Pancreas (tissue), 10 donors: ENCODE measurements around the gene AOPEP. TPM values are rescaled to one million over a fixed set of nuclear protein-coding genes. Genes with fewer than 3 reads are reported as not detected.
A peak's percentile ranks its signal among the peaks of the same experiment; 100 is the strongest.

Experiments used
- ATAC-seq, 4 donors: fragments of 200-7000 bp; cut with Tn5 transposase; one replicate each; pipeline versions ENCODE4 v1.8.0 to v1.9.1; 2020; ENCODE audit warnings: mild to moderate bottlenecking in 4 of 4, moderate library complexity in 4 of 4
- DNase-seq, 6 donors: peaks; one replicate each; pipeline ENCODE4 v3.0.0-alpha.2; 2020
- FAIRE-seq: peaks from 2 replicates; lab custom pipeline; 2012; peaks lifted over from hg19 to GRCh38; lab: Jason Lieb, UNC
- H3K27ac ChIP-seq, 4 donors: fragments of 200-600 bp; sonication (generic); 1 replicate in 3 of 4; 2 replicates in 1 of 4; pipeline versions ENCODE4 v1.5.0 to v1.8.0; 2020
- H3K27me3 ChIP-seq, 4 donors: fragments of 200-600 bp; one replicate each; pipeline ENCODE4 v1.8.0; 2021
- H3K36me3 ChIP-seq, 3 donors: fragments of 200-600 bp; sonication (generic) in 1 of 3; one replicate each; pipeline versions ENCODE4 v1.5.0 to v1.8.0; 2020 to 2021
- H3K4me1 ChIP-seq, 3 donors: fragments of 200-600 bp; one replicate each; pipeline ENCODE4 v1.8.0; 2021
- H3K4me3 ChIP-seq, 4 donors: fragments of 200-600 bp; sonication (generic) in 2 of 4; one replicate each; pipeline versions ENCODE4 v1.5.0 to v1.8.0; 2020 to 2021
- H3K9me3 ChIP-seq, 4 donors: fragments of 200-600 bp; one replicate each; pipeline ENCODE4 v1.8.0; 2021
- WGBS, 2 donors: extraction: QIAGEN DNeasy Blood & Tissue Kit; methylation state at CpG; one replicate each; pipeline ENCODE4 v1.1.7; 2013; 5-methylcytosine and 5-hydroxymethylcytosine counted together
- intact Hi-C, 3 donors: fragments of 100-400 bp; cut with DNase I; formaldehyde crosslinking; loops; one replicate each; pipeline versions ENCODE4 v1.11.1 to v1.14.2; 2022
- polyA plus RNA-seq, 2 donors: library from polyadenylated mRNA; stranded (reverse); fragments of 200-250 nt; gene quantifications; one replicate each; pipeline ENCODE4 v1.2.3, GENCODE V29; 2013
- total RNA-seq, 6 donors: library from RNA; stranded (reverse); fragmentation: NEBNext Ultra II Directional in 4 of 6; extraction: Animal tissue kit (Norgen Biotek cat#: 25700) in 4 of 6; gene quantifications; one replicate each; pipeline versions ENCODE4 v1.2.1 to v1.2.4, GENCODE V29; 2021 to 2023
- TF ChIP-seq, protein P1 (sequence below), 4 donors: fragments of 200-600 bp; sonication (generic) in 3 of 4; IDR thresholded peaks; one replicate each; pipeline versions ENCODE4 v1.5.0 to v1.8.0; 2021; ENCODE audit warnings: antibody characterized with exemption in 4 of 4
- donor health status: healthy with polysubstance abuse.
- donor health status: DM: no; HTN: no; CAD: no; lungs with moderate emphysema.
- donor health status: DM: no; HTN: no; CAD: no.
- donor health status: control.
- donor health status: control.
- donor health status: Bipolar disorder and iron deficiency.
- donor health status: DM: yes; HTN: yes; CAD: no.
- donor health status: DM: no; HTN: no; CAD: no.
- donor health status: DM: no; HTN: no; CAD: no.
- donor health status: DM: yes; HTN: yes; CAD: no.

Gene AOPEP
- total and polyA plus RNA-seq, 8 donors = 50.5 to 140 (median 76.7) TPM

DNA sequence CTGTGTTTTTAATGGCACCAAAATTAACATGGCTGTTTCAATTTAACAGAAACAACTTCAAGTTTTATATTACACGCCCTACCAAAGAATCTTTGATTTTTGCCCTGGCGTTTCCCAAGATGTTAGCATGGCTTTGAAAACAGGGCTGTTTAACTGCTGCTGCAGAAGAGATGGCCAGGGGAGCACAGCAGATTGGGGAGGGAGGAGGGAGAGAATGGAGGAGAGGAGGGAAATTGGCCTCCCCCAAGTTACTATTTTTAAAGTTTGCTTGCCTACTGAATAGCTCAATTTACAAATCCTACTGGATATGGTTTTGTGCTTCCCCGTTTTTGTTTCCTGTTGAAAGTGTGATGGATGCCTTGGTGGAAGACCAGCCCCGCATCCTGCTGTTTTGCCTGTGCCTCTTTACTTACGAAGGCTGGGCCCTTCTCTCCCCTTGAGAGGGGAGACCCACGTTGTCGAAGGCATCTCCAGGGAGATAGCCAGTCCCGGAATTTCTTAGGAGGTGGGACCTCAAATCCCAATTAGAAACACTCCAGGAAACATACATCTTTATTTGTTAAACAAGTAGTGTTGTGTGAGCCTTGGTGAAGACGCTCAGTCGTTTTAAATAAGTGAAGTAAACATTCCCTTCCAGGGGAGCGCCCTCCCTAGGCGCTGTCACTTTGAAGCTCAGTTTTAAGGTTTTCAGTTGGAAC is 98.6 kb downstream of the AOPEP start:
- no peak overlapping the region for H3K27ac ChIP-seq
- TF ChIP-seq, protein P1, sequence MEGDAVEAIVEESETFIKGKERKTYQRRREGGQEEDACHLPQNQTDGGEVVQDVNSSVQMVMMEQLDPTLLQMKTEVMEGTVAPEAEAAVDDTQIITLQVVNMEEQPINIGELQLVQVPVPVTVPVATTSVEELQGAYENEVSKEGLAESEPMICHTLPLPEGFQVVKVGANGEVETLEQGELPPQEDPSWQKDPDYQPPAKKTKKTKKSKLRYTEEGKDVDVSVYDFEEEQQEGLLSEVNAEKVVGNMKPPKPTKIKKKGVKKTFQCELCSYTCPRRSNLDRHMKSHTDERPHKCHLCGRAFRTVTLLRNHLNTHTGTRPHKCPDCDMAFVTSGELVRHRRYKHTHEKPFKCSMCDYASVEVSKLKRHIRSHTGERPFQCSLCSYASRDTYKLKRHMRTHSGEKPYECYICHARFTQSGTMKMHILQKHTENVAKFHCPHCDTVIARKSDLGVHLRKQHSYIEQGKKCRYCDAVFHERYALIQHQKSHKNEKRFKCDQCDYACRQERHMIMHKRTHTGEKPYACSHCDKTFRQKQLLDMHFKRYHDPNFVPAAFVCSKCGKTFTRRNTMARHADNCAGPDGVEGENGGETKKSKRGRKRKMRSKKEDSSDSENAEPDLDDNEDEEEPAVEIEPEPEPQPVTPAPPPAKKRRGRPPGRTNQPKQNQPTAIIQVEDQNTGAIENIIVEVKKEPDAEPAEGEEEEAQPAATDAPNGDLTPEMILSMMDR (IDR thresholded peaks at IDR 0.05) = no peak
- no peaks in the 10 kb centered on the region for H3K4me1 ChIP-seq
- DNase-seq (no peak), FAIRE-seq (no peak), ATAC-seq (no peak)
- no peaks in the 10 kb centered on the region for H3K36me3 ChIP-seq
- 81 to 82% methylated on average over 12 of the region's 12 CpGs for WGBS, 2 donors
- intact Hi-C loops = no loop called here
- H3K9me3 ChIP-seq = no peaks in the 10 kb centered on the region
- H3K4me3 ChIP-seq = no peak overlapping the region
- H3K27me3 ChIP-seq = no peaks in the 10 kb centered on the region

DNA sequence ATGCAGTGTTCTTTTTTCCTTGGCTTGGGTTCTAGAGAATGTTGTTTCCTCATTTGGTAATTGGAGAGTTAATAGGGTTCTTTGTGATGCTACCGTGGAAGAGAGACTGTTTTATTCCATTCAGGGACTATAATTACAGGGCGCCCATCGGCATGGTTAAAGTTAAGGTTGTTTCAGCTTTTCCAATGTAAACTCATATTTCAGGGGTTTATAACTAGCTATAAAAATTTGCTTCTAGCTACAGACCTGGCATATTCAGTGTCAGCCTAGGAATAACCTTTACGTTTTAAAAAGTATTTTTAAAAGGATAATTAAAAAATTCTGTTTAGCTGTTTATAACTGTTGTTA is 99.1 kb downstream of the AOPEP start:
- FAIRE-seq (no peak), DNase-seq (no peak), ATAC-seq (no peak)
- Histone ChIP-seq H3K4me1 (no peaks in the 10 kb centered on the region), H3K27ac (no peak overlapping the region), H3K9me3 (no peaks in the 10 kb centered on the region), H3K4me3 (no peak overlapping the region), H3K36me3 (no peaks in the 10 kb centered on the region), H3K27me3 (no peaks in the 10 kb centered on the region)
- TF ChIP-seq, protein P1 (IDR thresholded peaks at IDR 0.05) = no peak
- intact Hi-C loops = no loop called here
- 87 to 91% methylated on average over 4 of the region's 4 CpGs for WGBS, 2 donors

DNA sequence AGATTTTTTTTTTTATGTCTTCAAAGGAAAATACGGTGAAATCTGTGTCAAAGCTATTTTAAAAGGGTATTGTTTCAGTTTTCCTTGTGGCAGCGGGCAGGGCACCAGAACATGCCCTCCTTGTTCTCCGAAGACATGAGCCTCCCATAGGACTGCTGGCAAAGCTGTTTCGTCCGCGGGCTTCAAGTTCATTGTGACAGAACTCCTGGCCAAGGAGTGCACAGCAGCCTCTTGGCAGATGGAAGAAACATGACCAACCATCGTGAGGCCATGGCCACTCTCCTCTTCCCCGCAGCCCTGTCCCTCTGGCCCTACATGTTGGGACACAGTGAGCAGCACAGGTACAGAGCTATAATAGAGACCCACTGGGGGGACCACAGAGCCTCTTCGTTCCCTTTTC is 99.5 kb downstream of the AOPEP start:
- no peaks in the 10 kb centered on the region for H3K27me3 ChIP-seq
- no peak for DNase-seq
- no peaks in the 10 kb centered on the region for H3K9me3 ChIP-seq
- H3K36me3 ChIP-seq = no peaks in the 10 kb centered on the region
- H3K4me1 ChIP-seq = no peaks in the 10 kb centered on the region
- no peak for ATAC-seq
- no peak overlapping the region for H3K4me3 ChIP-seq
- TF ChIP-seq, protein P1 (IDR thresholded peaks at IDR 0.05) = no peak
- H3K27ac ChIP-seq = no peak overlapping the region
- intact Hi-C loops = no loop called here
- FAIRE-seq = no peak
- WGBS, 2 donors = 93% methylated on average over 9 of the region's 9 CpGs

DNA sequence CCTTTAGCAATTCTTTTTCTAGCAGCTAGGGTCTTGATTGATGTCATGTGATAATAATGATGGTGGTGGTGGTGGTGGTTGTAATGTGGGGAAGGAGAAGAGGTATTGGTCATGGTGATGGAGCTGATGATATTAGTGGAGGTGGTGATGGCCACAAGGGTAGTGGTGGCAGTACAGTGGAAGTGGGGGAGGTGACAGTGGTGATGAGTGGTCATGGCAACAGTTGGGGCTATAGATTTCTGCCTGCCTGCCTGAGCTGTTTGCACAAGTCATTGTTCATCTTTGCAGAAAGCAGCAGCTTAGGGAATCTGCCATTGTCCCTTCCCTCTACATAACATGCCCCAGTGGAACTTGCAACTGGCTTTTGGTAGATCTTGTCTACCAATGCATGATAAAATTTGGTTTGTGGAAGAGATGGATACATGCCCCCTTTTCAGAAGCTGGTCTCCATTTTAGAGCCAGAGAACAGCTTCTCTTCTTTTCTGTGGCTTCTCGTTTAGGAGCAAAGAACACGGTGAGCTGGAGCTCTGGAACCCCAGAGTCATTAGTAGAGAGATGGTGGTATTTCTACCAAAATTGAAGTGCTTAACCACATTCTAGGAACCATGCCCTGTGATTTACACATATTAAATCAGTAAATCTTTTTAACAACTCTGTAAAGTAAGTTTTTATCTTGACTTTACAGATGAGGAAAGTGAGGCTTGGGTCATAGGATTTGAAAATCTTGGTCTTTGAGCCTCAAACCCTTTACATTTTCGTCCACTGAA is 100.3 kb downstream of the AOPEP start:
- DNase-seq = no peak
- H3K9me3 ChIP-seq = no peaks in the 10 kb centered on the region
- no peaks in the 10 kb centered on the region for H3K27me3 ChIP-seq
- 88% methylated on average over 3 of the region's 3 CpGs for WGBS, 2 donors
- no peak overlapping the region for H3K27ac ChIP-seq
- H3K4me3 ChIP-seq = no peak overlapping the region
- intact Hi-C loops = no loop called here
- TF ChIP-seq, protein P1 (IDR thresholded peaks at IDR 0.05) = no peak
- ATAC-seq = peak in 2 of 4 donors; percentile 48 to 69
- H3K4me1 ChIP-seq = no peaks in the 10 kb centered on the region
- FAIRE-seq = no peak
- H3K36me3 ChIP-seq = no peaks in the 10 kb centered on the region
